MCF 10A (cell line): ENCODE data around the gene CSNK1G1. TPM values are rescaled to one million over a fixed set of nuclear protein-coding genes. Genes with fewer than 3 reads are reported as not detected.

Source experiments
- BruUV-seq: library from RNA; stranded (reverse); fragments of 400-500 nt; replicated peaks from 2 replicates; lab custom pipeline; 2021; lab: Mats Ljungman, UMichigan
- CTCF ChIA-PET: fragments of 300-600 bp; sonication (Branson Sonifier 250); formaldehyde crosslinking; extraction: SDS; loops from one replicate; lab custom pipeline; 2021; ENCODE audit warnings: antibody characterized with exemption, inconsistent platforms; lab: Yijun Ruan, JAX
- POLR2A ChIA-PET: fragments of 300-600, 350-650 bp; sonication (Branson Sonifier 250); formaldehyde crosslinking; extraction: SDS; loops from one replicate; lab custom pipeline; 2020; ENCODE audit warnings: antibody characterized with exemption, inconsistent platforms; lab: Yijun Ruan, JAX
- DNase-seq: peaks from one replicate; pipeline ENCODE4 v3.0.0-alpha.2; 2018; ENCODE audit not compliant: unreplicated experiment
- H3K27ac Mint-ChIP-seq: one replicate; pipeline ENCODE4 v1.8.0; 2022; ENCODE audit warnings: mild to moderate bottlenecking, low read depth, mixed read lengths; ENCODE audit not compliant: unreplicated experiment
- H3K27me3 Mint-ChIP-seq: one replicate; pipeline ENCODE4 v1.8.0; 2022; ENCODE audit warnings: mixed read lengths; ENCODE audit not compliant: insufficient read depth, unreplicated experiment
- H3K36me3 Mint-ChIP-seq: one replicate; pipeline ENCODE4 v1.8.0; 2022; ENCODE audit warnings: mild to moderate bottlenecking, moderate library complexity, mixed read lengths; ENCODE audit not compliant: insufficient read depth, unreplicated experiment
- H3K4me1 Mint-ChIP-seq: one replicate; pipeline ENCODE4 v1.8.0; 2022; ENCODE audit warnings: mixed read lengths; ENCODE audit not compliant: insufficient read depth, unreplicated experiment
- H3K4me3 Mint-ChIP-seq: one replicate; pipeline ENCODE4 v1.8.0; 2022; ENCODE audit warnings: mild to moderate bottlenecking, moderate library complexity, mixed read lengths; ENCODE audit not compliant: unreplicated experiment
- H3K9me3 Mint-ChIP-seq: one replicate; pipeline ENCODE4 v1.8.0; 2022; ENCODE audit warnings: mixed read lengths; ENCODE audit not compliant: unreplicated experiment
- CTCF ChIP-seq: fragments of 200-600 bp; IDR thresholded peaks from one replicate; pipeline ENCODE4 v1.8.0; 2022; ENCODE audit warnings: antibody characterized with exemption, mild to moderate bottlenecking; ENCODE audit not compliant: unreplicated experiment
- intact Hi-C: fragments of 100-400 bp; cut with micrococcal nuclease; formaldehyde crosslinking; loops from 2 replicates; pipeline ENCODE4 v1.14.1; 2022
- total RNA-seq: library from RNA; stranded (reverse); gene quantifications from 2 replicates; pipeline ENCODE4 v1.2.3, GENCODE V29; 2022

The CSNK1G1 gene
- total RNA-seq, 1 experiment from 2014 or later = 31.0 TPM

DNA sequence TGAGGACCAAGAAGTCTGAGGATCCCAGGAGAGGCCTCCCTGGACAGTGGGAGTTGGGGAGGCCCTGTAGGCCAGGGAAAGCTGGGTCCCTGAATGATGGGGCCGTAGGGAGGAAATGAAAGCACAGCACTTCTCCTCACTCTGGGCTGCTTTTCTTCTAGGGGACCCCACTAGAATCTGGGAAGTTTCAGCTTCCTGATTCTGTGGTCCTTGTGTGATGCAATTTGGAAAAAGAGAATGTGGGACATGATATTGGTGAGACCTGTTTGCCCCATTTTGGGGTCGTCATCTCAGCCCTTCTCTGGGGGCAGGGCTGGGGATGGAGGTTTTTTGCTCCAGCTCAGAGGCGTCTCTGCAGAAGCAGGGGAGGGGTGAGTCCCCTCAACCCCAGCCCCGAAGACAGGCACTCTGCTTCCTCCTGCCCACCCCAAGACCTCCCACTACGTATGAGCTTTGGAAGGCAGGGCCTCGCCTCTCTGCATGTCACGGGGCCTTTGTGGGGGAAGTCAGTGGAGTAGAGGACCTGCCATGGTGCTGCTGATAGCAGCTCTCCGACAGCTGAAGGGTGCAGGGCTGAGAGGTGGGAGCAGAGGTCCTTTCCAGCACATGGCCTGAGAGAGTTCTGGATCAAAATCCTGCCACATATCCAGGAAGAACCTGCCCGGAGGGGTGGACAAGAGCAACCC is 205.9 kb downstream of the CSNK1G1 start:
- Mint-ChIP-seq H3K36me3 (peaks cover 18% of the 10 kb centered on the region), H3K4me1 (peaks cover 6% of the 10 kb centered on the region), H3K27ac (peak overlapping the region; percentile 3), H3K27me3 (no peaks in the 10 kb centered on the region), H3K4me3 (no peak overlapping the region), H3K9me3 (no peaks in the 10 kb centered on the region)
- no peak for DNase-seq
- ChIA-PET POLR2A (no interaction called here), CTCF (interaction anchor here (0.8 to 1.8 kb wide), 3 partner anchors 11 to 540 kb away, joined by 3 to 4 read pairs (median 3); no protein-coding TSS in a partner anchor)
- no peak for TF ChIP-seq CTCF
- no TSS peak for BruUV-seq
- intact Hi-C loops = no loop called here

- Mint-ChIP-seq H3K36me3 (peaks cover 20% of the 10 kb centered on the region), H3K27ac (peak overlapping the region; percentile 3)
- peak; percentile 35 for DNase-seq
These were observed 206.5 kb downstream of the CSNK1G1 start for GRCh38 chr15:64149424-64149823.

DNA sequence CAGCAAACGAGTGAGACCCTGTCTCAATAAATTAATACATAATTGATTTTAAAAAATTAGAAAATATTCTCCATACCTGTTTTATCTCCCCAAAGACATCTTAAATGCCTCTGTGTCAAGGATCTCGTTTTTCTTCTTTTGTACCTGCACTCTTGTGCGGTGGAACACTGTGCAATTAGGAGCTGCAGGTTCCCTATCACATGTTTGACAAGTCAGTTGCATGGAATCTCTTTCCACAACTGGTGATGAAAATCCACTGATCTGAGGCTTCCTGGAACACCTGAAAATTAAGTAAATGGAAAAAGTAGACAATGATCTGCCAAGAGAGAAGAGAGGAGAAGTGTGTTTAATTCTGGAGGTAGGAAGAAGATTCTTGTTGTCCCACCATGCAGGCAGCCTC is 207.4 kb downstream of the CSNK1G1 start:
- POLR2A ChIA-PET = interaction anchor here (0.8 to 3.0 kb wide), 2 partner anchors 11 to 13 kb away, joined by 3 to 12 read pairs; no protein-coding TSS in a partner anchor
- peaks cover 20% of the 10 kb centered on the region for H3K36me3 Mint-ChIP-seq
- H3K4me1 Mint-ChIP-seq = peaks cover 2% of the 10 kb centered on the region
- no peak for TF ChIP-seq CTCF
- intact Hi-C loops = no loop called here
- no peak for DNase-seq
- BruUV-seq = no TSS peak
- H3K27ac Mint-ChIP-seq = no peak overlapping the region
- H3K9me3 Mint-ChIP-seq = no peaks in the 10 kb centered on the region
- H3K4me3 Mint-ChIP-seq = no peak overlapping the region
- H3K27me3 Mint-ChIP-seq = no peaks in the 10 kb centered on the region
- CTCF ChIA-PET = no interaction called here

More at GRCh38 chr15:64149424-64149823, 206.5 kb downstream of the CSNK1G1 start:
- no TSS peak for BruUV-seq
- Mint-ChIP-seq H3K9me3 (no peaks in the 10 kb centered on the region), H3K27me3 (no peaks in the 10 kb centered on the region), H3K4me1 (peaks cover 6% of the 10 kb centered on the region), H3K4me3 (no peak overlapping the region)
- POLR2A ChIA-PET = no interaction called here
- no peak for TF ChIP-seq CTCF
- CTCF ChIA-PET = interaction anchor here (0.8 to 1.8 kb wide), 3 partner anchors 11 to 539 kb away, joined by 3 to 4 read pairs (median 3); no protein-coding TSS in a partner anchor
- intact Hi-C loops = no loop called here

- Mint-ChIP-seq H3K4me3 (no peak overlapping the region), H3K27me3 (no peaks in the 10 kb centered on the region), H3K36me3 (peaks cover 16% of the 10 kb centered on the region), H3K27ac (no peak overlapping the region), H3K9me3 (no peaks in the 10 kb centered on the region), H3K4me1 (no peaks in the 10 kb centered on the region)
- no TSS peak for BruUV-seq
- intact Hi-C loops = no loop called here
- ChIA-PET POLR2A (interaction anchor here (0.6 to 3.0 kb wide), 4 partner anchors 10 to 45 kb away, joined by 3 to 12 read pairs (median 7); partner anchors contain the start of gene PPIB), CTCF (no interaction called here)
- no peak for DNase-seq
- TF ChIP-seq CTCF = no peak
These were observed 207.8 kb downstream of the CSNK1G1 start for GRCh38 chr15:64148168-64148567.
